COR-L47 (cell line): Measurements from ENCODE around the gene ZFAND6.

Experiments
- DNase-seq: peaks from one replicate; lab custom pipeline; 2025; lab: John Stamatoyannopoulos, UW

The ZFAND6 gene

GRCh38 chr15:80170596-80170995 lies 111.1 kb downstream of the ZFAND6 start:
- no peak for DNase-seq

DNA sequence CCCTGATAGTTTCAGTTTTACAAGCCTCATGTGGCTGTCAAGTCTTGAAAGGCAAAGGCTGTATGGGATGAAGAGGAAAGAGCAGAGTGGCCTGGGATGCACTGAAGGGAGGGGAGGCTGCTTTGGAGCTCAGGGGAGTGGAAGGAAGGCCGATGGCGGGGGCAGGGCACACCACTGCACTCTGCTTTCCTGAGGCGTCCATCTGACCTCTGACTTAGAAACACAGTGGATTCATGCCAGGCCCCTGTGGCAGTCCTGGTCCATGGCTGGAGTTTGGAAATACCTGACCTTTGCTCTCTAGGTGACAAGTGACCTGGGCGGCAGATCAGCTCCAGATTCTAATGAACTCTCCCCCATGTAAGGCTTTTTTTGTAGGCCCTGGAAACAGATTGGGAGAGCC lies 112.3 kb downstream of the ZFAND6 start:
- no peak for DNase-seq

- DNase-seq: no peak
These were observed 112.9 kb downstream of the ZFAND6 start for GRCh38 chr15:80172401-80172800.

GRCh38 chr15:80173022-80173759 lies 113.7 kb downstream of the ZFAND6 start:
- peak; percentile 70 for DNase-seq

DNA sequence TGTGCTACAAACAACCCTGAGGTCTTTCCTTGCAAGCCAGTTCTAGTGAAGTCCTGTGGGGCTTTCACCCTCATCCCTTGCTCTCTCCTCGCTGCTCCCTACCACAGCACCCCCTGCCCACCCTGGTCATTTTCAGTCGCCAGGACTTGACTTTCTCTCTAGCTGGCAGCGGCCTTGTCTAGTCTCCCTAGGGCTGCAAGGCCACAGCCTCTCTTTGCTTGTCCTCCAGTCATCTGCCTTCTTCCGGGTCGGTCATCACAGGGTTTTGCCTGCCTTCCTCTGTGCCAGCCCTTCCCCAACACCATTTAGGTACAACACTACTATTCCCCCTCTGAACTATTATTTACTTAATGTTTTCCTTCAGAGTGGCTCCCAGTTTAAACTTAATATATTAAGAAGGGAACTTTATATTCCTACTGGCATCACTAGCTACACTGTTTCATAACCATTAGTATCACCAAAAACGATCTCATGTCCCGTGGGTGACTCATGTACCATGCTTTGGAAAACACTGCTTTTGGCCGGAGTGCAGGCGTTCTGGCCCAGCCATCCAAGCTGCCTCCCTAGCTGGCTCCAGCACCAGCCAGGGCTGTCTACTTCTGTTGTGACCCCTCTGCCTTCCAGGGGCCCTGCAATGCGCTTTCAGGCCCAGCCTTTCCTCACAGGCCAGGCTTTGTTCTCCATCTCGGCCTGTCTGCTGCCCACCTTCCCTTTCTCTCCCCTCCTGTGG lies 114.7 kb downstream of the ZFAND6 start:
- DNase-seq: no peak

GRCh38 chr15:80175436-80175835 lies 116.0 kb downstream of the ZFAND6 start:
- DNase-seq: no peak

DNA sequence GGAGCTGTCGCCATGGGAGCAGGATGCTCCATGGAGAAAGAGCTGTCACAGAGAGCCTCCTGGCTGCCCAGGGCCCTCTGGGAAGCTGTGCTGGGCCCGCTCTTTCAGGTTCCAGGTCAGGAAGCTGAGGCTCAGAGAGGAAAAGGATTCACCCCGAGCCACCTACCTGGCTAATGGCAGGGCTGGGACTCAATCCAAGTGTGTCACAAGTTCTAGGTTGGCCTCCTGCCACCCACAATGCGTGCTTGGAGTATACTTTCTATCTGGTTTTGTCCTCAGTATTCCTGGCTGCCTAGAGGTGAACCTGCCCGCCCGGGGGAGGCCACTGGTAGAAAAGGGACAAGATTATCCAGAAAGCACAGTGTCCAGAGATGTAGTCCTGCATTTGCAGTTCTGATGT lies 117.0 kb downstream of the ZFAND6 start:
- no peak for DNase-seq

- DNase-seq: no peak
These were observed 117.7 kb downstream of the ZFAND6 start for GRCh38 chr15:80177156-80177555.

GRCh38 chr15:80179025-80179759 lies 119.7 kb downstream of the ZFAND6 start:
- no peak for DNase-seq

DNA sequence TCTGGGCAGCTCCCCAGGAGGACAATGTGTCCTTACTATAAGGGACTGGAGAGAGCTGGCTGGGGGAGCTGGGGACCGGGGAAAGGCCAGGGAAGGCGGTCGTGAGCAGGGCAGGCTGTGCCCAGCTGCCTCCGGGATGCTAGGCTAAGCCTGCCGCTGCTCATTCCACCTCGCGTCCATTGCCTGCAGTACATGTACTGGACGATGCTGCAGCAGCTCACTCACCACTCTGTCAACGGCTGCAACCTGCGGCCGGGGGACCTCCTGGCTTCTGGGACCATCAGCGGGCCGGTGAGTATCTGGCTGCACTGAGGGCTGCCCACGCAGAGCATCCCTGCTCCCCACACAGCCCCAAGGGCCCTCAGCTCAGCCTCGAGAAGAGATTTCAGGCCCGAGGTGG lies 120.5 kb downstream of the ZFAND6 start:
- no peak for DNase-seq

DNA sequence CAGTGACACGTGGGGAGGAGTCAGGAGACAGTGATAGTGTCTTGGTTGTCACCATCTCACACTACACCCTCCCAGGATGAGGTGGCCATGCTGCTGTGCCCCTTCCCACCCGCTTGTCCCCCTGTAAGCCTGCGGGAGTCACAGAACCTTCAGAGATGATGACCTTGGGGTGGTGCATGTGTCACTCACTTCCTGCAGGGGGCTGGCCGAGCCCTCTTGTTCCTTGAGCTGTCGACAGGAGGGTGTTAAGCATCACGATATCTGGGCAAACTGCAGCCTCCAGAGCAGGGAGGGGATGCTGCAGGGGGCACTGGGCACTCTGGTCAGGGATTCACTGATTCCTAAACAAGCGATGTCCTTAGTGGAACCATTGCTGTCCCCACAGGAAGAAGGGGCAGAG lies 121.0 kb downstream of the ZFAND6 start:
- DNase-seq: no peak

DNA sequence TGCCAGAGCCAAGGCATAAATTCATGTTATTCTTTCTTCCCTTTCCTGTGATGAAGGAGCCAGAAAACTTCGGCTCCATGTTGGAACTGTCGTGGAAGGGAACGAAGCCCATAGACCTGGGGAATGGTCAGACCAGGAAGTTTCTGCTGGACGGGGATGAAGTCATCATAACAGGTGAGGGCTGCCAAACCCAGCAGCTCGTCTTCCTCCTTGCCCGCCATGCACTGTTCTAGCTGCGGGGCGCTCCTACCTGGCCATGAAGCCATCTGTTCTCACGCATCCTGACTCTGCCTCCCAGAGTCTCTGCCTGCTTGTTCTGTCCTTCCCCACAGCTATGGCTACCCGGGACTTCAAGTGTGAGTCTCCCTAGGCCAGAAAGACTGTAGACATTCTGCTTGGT lies 121.5 kb downstream of the ZFAND6 start:
- DNase-seq: no peak

- DNase-seq: no peak
These were observed 123.3 kb downstream of the ZFAND6 start for GRCh38 chr15:80182611-80183261.

DNA sequence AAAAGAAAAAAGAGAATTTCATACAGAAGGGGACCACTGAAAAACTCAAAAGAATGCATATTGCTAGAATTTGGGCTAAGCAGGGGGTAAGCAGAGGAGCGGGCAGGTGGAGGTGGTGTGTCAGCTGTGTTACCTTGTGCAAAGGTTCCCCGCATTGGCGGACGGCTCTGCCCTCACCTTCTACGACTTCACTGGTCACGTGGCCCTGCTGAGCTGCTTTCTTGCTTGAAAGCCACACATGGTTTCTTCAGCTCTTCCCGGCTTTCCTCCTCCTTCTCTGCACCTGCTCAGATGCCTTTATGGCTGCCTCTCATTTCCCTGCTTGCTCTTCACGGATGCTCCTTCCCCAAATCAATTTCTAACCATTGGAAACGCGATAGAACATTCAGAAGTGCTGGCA lies 123.8 kb downstream of the ZFAND6 start:
- DNase-seq: no peak

- DNase-seq: no peak
These were observed 124.4 kb downstream of the ZFAND6 start for GRCh38 chr15:80183886-80184285.

DNA sequence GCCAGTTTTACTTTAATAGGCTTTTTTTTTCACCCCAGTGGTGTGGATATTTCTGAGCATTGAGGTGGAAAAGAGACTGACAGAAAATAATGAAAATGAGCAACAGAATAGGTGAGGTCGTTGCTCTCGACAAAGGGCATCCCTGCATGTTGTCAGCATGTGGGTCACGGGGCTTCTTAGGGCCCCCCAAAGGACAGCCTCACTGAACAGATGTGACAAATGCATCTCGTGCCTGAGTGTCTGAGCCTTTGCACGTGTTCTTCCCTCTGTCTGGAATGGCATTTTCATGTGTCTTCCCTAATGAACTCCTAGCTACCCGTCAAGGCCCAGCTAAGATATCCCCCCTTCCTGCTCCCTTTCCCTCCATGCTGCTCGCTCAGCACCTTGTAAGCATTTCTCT lies 125.1 kb downstream of the ZFAND6 start:
- no peak for DNase-seq

DNA sequence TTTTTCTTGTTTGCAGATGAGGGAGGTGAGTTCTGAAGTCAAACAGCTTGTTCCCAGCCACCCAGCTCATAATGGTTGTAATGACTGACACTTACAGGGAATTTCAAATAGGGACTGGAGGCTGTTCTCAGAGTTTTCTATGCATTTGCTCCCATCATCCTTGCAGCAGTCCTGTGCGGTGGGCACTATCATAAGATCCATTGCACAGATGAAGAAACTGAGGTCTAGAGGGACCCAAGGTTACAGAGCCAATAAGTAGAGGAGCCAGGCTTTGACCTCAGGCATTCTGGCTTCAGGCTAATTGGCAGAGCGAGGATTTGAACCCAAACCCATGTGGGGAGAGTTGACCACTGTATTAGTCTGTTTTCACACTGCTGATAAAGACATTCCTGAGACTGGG lies 125.7 kb downstream of the ZFAND6 start:
- no peak for DNase-seq

- no peak for DNase-seq
These were observed 126.6 kb downstream of the ZFAND6 start for GRCh38 chr15:80186066-80186465.

- DNase-seq: no peak
These were observed 127.1 kb downstream of the ZFAND6 start for GRCh38 chr15:80186597-80186996.
